Naive thymus-derived CD4-positive, alpha-beta T cell (primary cell): ENCODE data around the gene CDC42EP4. TPM values are rescaled to one million over a fixed set of nuclear protein-coding genes. Genes with fewer than 3 reads are reported as not detected.

Source experiments
- ATAC-seq: fragments of 150-1000 bp; cut with Tn5 transposase; 2 replicates; pipeline ENCODE4 v1.10.0; 2021; ENCODE audit warnings: mild to moderate bottlenecking, moderate library complexity
- CTCF ChIA-PET: fragments of 350-600 bp; sonication (Branson Sonifier 250); formaldehyde crosslinking; loops from one replicate; lab custom pipeline; 2021; ENCODE audit warnings: antibody characterized with exemption; lab: Charles Lee
- POLR2A ChIA-PET: fragments of 350-600 bp; sonication (Branson Sonifier 250); formaldehyde crosslinking; loops from one replicate; lab custom pipeline; 2021; ENCODE audit warnings: antibody characterized with exemption, inconsistent platforms; lab: Charles Lee
- DNase-seq, 9 donors: peaks; one replicate each; pipeline versions ENCODE4 v3.0.0 to v3.0.0-alpha.2; 2020 to 2022; ENCODE audit warnings: mixed read lengths in 1 of 9
- H3K27ac ChIP-seq: one replicate; pipeline ENCODE4 v1.7.0; 2013; ENCODE audit warnings: mild to moderate bottlenecking, low read depth, low read length, moderate library complexity
- H3K27me3 ChIP-seq, 2 donors: one replicate each; pipeline ENCODE4 v1.7.0; 2013; ENCODE audit warnings: low read length in 2 of 2, mild to moderate bottlenecking in 2 of 2, moderate library complexity in 2 of 2; ENCODE audit not compliant: control insufficient read depth in 2 of 2, insufficient read depth in 2 of 2
- H3K36me3 ChIP-seq, 3 experiments: 1 replicate in 2 of 3; 2 replicates in 1 of 3; pipeline ENCODE4 v1.7.0; 2013; ENCODE audit warnings: low read length in 3 of 3, mild to moderate bottlenecking in 3 of 3, moderate library complexity in 1 of 3; ENCODE audit not compliant: insufficient read depth in 3 of 3, control insufficient read depth in 2 of 3
- H3K4me1 ChIP-seq, 2 donors: one replicate each; pipeline ENCODE4 v1.7.0; 2013; ENCODE audit warnings: low read length in 2 of 2, mild to moderate bottlenecking in 2 of 2, moderate library complexity in 1 of 2; ENCODE audit not compliant: control insufficient read depth in 2 of 2, insufficient read depth in 2 of 2
- H3K4me3 ChIP-seq: 2 replicates; pipeline ENCODE4 v1.7.0; 2013; ENCODE audit warnings: mild to moderate bottlenecking, low read length
- H3K9me3 ChIP-seq, 3 experiments: 1 replicate in 2 of 3; 2 replicates in 1 of 3; pipeline ENCODE4 v1.7.0; 2013; ENCODE audit warnings: low read length in 3 of 3; ENCODE audit not compliant: control insufficient read depth in 2 of 3
- H3K27ac Mint-ChIP-seq, 9 donors: one replicate each; pipeline ENCODE4 v1.8.0; 2020 to 2022; ENCODE audit warnings: mixed read lengths in 9 of 9, mild to moderate bottlenecking in 8 of 9, moderate library complexity in 5 of 9, inconsistent platforms in 2 of 9
- H3K27me3 Mint-ChIP-seq, 5 donors: one replicate each; pipeline ENCODE4 v1.8.0; 2021 to 2022; ENCODE audit warnings: mixed read lengths in 5 of 5, mild to moderate bottlenecking in 1 of 5
- H3K36me3 Mint-ChIP-seq, 5 donors: one replicate each; pipeline ENCODE4 v1.8.0; 2020 to 2022; ENCODE audit warnings: mixed read lengths in 5 of 5, mild to moderate bottlenecking in 3 of 5, inconsistent platforms in 1 of 5
- H3K4me1 Mint-ChIP-seq, 7 donors: one replicate each; pipeline ENCODE4 v1.8.0; 2020 to 2022; ENCODE audit warnings: mixed read lengths in 7 of 7, mild to moderate bottlenecking in 3 of 7, inconsistent platforms in 1 of 7
- H3K4me3 Mint-ChIP-seq, 10 donors: one replicate each; pipeline ENCODE4 v1.8.0; 2020 to 2022; ENCODE audit warnings: mild to moderate bottlenecking in 10 of 10, mixed read lengths in 10 of 10, moderate library complexity in 6 of 10, inconsistent platforms in 2 of 10
- H3K9me3 Mint-ChIP-seq, 11 donors: one replicate each; pipeline ENCODE4 v1.8.0; 2020 to 2022; ENCODE audit warnings: mixed read lengths in 11 of 11, mild to moderate bottlenecking in 4 of 11, inconsistent platforms in 1 of 11, moderate library complexity in 1 of 11
- intact Hi-C, 2 donors: fragments of 100-400 bp; cut with micrococcal nuclease; formaldehyde crosslinking; loops; one replicate each; pipeline ENCODE4 v1.15.1; 2023
- polyA plus RNA-seq, 2 donors: library from polyadenylated mRNA; unstranded; fragments of 300-500 nt; fragmentation: Illumina TruSeq; gene quantifications; one replicate each; pipeline ENCODE4 v1.2.3, GENCODE V29; 2021
- total RNA-seq, 6 experiments: library from RNA in 5 of 6; stranded (reverse) in 5 of 6; gene quantifications; 1 replicate in 5 of 6; 2 replicates in 1 of 6; pipeline ENCODE4 v1.2.3 and lab custom pipeline; 2021 to 2026

The CDC42EP4 gene
- total and polyA plus RNA-seq, 7 experiments from 2014 or later: 0.19 to 15.8 (median 1.5) TPM

DNA sequence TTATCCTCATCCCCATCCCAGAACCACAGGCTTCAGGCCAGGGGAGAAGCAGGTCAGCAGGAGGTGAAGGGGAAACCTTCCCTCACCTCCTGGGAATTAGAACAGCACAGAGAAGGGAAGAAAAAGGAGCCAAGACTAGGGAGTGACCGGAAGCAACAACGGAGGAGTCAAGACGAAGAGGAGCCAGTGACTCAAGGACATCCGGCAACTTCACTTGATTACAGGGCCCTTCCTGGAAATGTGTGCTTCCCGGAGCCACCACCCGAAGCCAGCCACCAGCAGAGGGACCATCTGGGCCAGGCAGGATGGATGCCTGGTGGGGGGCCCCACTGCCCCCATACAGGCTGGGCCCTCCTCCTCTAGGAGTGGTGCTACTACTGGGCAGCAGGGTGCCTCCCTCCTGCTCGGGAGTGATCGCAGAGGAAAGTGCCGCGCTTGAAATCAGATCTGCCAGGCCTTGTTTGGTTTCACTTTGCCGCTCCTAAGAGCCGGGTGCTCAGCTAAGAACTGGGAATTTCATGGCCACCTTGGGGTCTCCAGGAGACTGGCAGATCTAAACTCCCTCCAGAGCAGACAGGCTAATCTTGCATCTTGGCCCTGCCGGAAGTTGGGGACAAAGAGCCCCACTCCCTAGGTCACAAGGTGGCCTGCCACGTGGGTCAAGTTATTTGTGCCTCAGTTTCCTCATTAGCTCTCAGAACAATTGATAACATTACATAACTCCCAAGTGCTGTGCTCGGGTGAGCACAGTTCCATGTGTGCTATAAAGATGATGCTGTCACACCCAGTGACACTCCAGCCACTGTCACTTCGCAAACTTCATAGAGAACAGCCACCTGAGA, 6.6 kb downstream of the CDC42EP4 start:
- ChIA-PET CTCF (no interaction called here), POLR2A (no interaction called here)
- H3K9me3 ChIP-seq: no peaks in the 10 kb centered on the region
- Mint-ChIP-seq H3K4me3 (peak overlapping the region in 4 of 10 donors; percentile 19 to 48 (median 40)), H3K27me3 (peaks cover 0 to 7% (median 4%) of the 10 kb centered on the region in 5 donors), H3K27ac (no peak overlapping the region), H3K4me1 (peaks cover 6 to 15% (median 10%) of the 10 kb centered on the region in 7 donors), H3K9me3 (peaks cover 0 to 1% (median 0%) of the 10 kb centered on the region in 11 donors), H3K36me3 (no peaks in the 10 kb centered on the region)
- DNase-seq (no peak), ATAC-seq (peak; percentile 40)
- H3K27me3 ChIP-seq: no peaks in the 10 kb centered on the region
- no peak overlapping the region for H3K27ac ChIP-seq
- intact Hi-C loops: no loop called here
- H3K4me1 ChIP-seq: peaks cover 5 to 7% of the 10 kb centered on the region in 2 donors
- no peaks in the 10 kb centered on the region for H3K36me3 ChIP-seq
- H3K4me3 ChIP-seq: no peak overlapping the region

DNA sequence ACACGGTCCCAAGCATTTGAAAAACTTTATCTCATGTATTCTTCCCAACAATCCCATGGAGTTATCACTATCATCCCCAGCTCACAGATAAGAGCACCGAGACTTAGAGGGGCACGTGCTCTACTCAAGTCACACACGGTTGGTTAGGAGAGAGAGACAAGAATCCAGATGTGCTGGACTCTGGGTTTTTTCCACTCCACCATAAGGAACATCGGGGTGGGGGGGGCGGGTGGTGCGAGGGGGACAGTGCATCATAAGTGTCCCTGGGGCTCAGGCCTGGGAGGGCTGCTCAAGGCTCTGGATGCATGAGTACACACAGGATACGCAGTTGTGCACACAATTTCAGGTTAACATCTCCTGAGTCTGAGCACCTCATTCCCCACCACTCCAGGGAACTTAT, 7.4 kb downstream of the CDC42EP4 start:
- H3K27ac ChIP-seq: no peak overlapping the region
- H3K4me1 Mint-ChIP-seq: peaks cover 0 to 12% (median 3%) of the 10 kb centered on the region in 7 donors
- H3K27me3 Mint-ChIP-seq: peaks cover 0 to 5% (median 3%) of the 10 kb centered on the region in 5 donors
- H3K36me3 ChIP-seq: no peaks in the 10 kb centered on the region
- H3K9me3 Mint-ChIP-seq: no peaks in the 10 kb centered on the region
- no peaks in the 10 kb centered on the region for H3K4me1 ChIP-seq
- POLR2A ChIA-PET: no interaction called here
- intact Hi-C loops: no loop called here
- H3K27me3 ChIP-seq: no peaks in the 10 kb centered on the region
- no peak overlapping the region for H3K27ac Mint-ChIP-seq
- H3K4me3 ChIP-seq: no peak overlapping the region
- CTCF ChIA-PET: interaction anchor here (0.7 kb wide), 1 partner anchor 24 kb away, joined by 6 read pairs; no protein-coding TSS in a partner anchor
- H3K9me3 ChIP-seq: no peaks in the 10 kb centered on the region
- DNase-seq: no peak
- H3K36me3 Mint-ChIP-seq: no peaks in the 10 kb centered on the region
- peak overlapping the region in 1 of 10 donors; percentile 39 for H3K4me3 Mint-ChIP-seq
- ATAC-seq: no peak

- Histone ChIP-seq H3K4me3 (no peak overlapping the region), H3K9me3 (no peaks in the 10 kb centered on the region), H3K27me3 (no peaks in the 10 kb centered on the region), H3K27ac (no peak overlapping the region), H3K36me3 (no peaks in the 10 kb centered on the region), H3K4me1 (no peaks in the 10 kb centered on the region)
- intact Hi-C loops: no loop called here
- Mint-ChIP-seq H3K27ac (no peak overlapping the region), H3K9me3 (no peaks in the 10 kb centered on the region), H3K4me3 (no peak overlapping the region), H3K4me1 (peaks cover 0 to 8% (median 0%) of the 10 kb centered on the region in 7 donors), H3K27me3 (peaks cover 0 to 5% (median 4%) of the 10 kb centered on the region in 5 donors), H3K36me3 (no peaks in the 10 kb centered on the region)
- ChIA-PET POLR2A (no interaction called here), CTCF (no interaction called here)
- ATAC-seq (no peak), DNase-seq (no peak)
These were observed 9.6 kb downstream of the CDC42EP4 start for GRCh38 chr17:73302189-73302588.

DNA sequence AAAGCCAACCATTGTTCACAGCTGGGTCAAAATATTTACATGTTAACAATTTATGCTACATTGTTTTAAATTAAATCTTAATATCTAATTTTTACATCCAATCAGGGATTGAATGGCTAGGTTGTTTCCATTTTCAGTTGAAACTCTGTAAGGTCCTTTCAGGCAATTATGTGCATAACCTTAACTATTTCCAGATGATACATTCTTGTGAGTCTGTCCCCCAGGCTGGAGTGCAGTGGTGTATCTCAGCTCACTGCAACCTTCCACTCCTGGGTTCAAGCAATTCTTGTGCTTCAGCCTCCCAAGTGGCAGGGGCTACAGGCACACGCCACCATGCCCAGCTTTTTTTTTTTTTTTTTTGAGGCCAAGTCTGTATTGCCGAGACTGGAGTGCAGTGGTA, 10.4 kb downstream of the CDC42EP4 start:
- H3K4me3 ChIP-seq: no peak overlapping the region
- Mint-ChIP-seq H3K27me3 (peaks cover 0 to 5% (median 4%) of the 10 kb centered on the region in 5 donors), H3K36me3 (no peaks in the 10 kb centered on the region), H3K4me3 (no peak overlapping the region), H3K4me1 (peaks cover 0 to 8% (median 0%) of the 10 kb centered on the region in 7 donors), H3K9me3 (no peaks in the 10 kb centered on the region), H3K27ac (no peak overlapping the region)
- DNase-seq: no peak
- ATAC-seq: no peak
- no peaks in the 10 kb centered on the region for H3K36me3 ChIP-seq
- intact Hi-C loops: no loop called here
- H3K27me3 ChIP-seq: no peaks in the 10 kb centered on the region
- CTCF ChIA-PET: no interaction called here
- POLR2A ChIA-PET: no interaction called here
- no peaks in the 10 kb centered on the region for H3K4me1 ChIP-seq
- no peak overlapping the region for H3K27ac ChIP-seq
- H3K9me3 ChIP-seq: no peaks in the 10 kb centered on the region

- ATAC-seq (no peak), DNase-seq (no peak)
- Mint-ChIP-seq H3K36me3 (no peaks in the 10 kb centered on the region), H3K4me3 (no peak overlapping the region), H3K27ac (no peak overlapping the region), H3K4me1 (peaks cover 0 to 8% (median 0%) of the 10 kb centered on the region in 7 donors), H3K27me3 (peaks cover 0 to 5% (median 4%) of the 10 kb centered on the region in 5 donors), H3K9me3 (no peaks in the 10 kb centered on the region)
- Histone ChIP-seq H3K4me1 (no peaks in the 10 kb centered on the region), H3K36me3 (no peaks in the 10 kb centered on the region), H3K4me3 (no peak overlapping the region), H3K9me3 (no peaks in the 10 kb centered on the region), H3K27me3 (no peaks in the 10 kb centered on the region), H3K27ac (no peak overlapping the region)
- intact Hi-C loops: no loop called here
- POLR2A ChIA-PET: no interaction called here
- CTCF ChIA-PET: no interaction called here
These were observed 11.4 kb downstream of the CDC42EP4 start for GRCh38 chr17:73300392-73300791.

GRCh38 chr17:73297934-73298861, 13.6 kb downstream of the CDC42EP4 start:
- Histone ChIP-seq H3K9me3 (no peaks in the 10 kb centered on the region), H3K27ac (no peak overlapping the region), H3K27me3 (no peaks in the 10 kb centered on the region), H3K36me3 (no peaks in the 10 kb centered on the region), H3K4me3 (no peak overlapping the region), H3K4me1 (no peaks in the 10 kb centered on the region)
- POLR2A ChIA-PET: no interaction called here
- Mint-ChIP-seq H3K27ac (peak overlapping the region in 1 of 9 donors; percentile 71), H3K4me3 (no peak overlapping the region), H3K4me1 (peaks cover 0 to 3% (median 0%) of the 10 kb centered on the region in 7 donors), H3K27me3 (peaks cover 0 to 4% (median 0%) of the 10 kb centered on the region in 5 donors), H3K36me3 (no peaks in the 10 kb centered on the region), H3K9me3 (no peaks in the 10 kb centered on the region)
- ATAC-seq (no peak), DNase-seq (no peak)
- CTCF ChIA-PET: interaction anchor here (0.6 to 1.3 kb wide), 2 partner anchors 72 to 596 kb away, joined by 3 read pairs; no protein-coding TSS in a partner anchor
- intact Hi-C loops: no loop called here
